Activated CD8-positive, alpha-beta T cell treated with anti-CD3 and anti-CD28 coated beads for 36 hours (primary cell): ENCODE measurements around the gene CHSY3. TPM values are rescaled to one million over a fixed set of nuclear protein-coding genes. Genes with fewer than 3 reads are reported as not detected.

ENCODE experiments used
- ATAC-seq: fragments of 200-7000 bp; cut with Tn5 transposase; one replicate; pipeline ENCODE4 v1.10.0; 2021; ENCODE audit warnings: mild to moderate bottlenecking, moderate library complexity
- CTCF ChIA-PET: fragments of 350-600 bp; sonication (Branson Sonifier 250); formaldehyde crosslinking; loops from one replicate; lab custom pipeline; 2021; ENCODE audit warnings: antibody characterized with exemption; lab: Charles Lee
- POLR2A ChIA-PET: fragments of 350-600 bp; sonication (Branson Sonifier 250); formaldehyde crosslinking; loops from one replicate; lab custom pipeline; 2021; ENCODE audit warnings: antibody characterized with exemption; lab: Charles Lee
- DNase-seq: peaks from one replicate; pipeline ENCODE4 v3.0.0-alpha.2; 2020
- H3K27ac Mint-ChIP-seq: one replicate; pipeline ENCODE4 v1.8.0; 2021; ENCODE audit warnings: mild to moderate bottlenecking, mixed read lengths
- H3K27me3 Mint-ChIP-seq: one replicate; pipeline ENCODE4 v1.8.0; 2021; ENCODE audit warnings: mixed read lengths
- H3K36me3 Mint-ChIP-seq: one replicate; pipeline ENCODE4 v1.8.0; 2021; ENCODE audit warnings: low read depth, mixed read lengths
- H3K4me1 Mint-ChIP-seq: one replicate; pipeline ENCODE4 v1.8.0; 2021; ENCODE audit warnings: low read depth, mixed read lengths
- H3K4me3 Mint-ChIP-seq: one replicate; pipeline ENCODE4 v1.8.0; 2021; ENCODE audit warnings: mild to moderate bottlenecking, moderate library complexity, mixed read lengths
- H3K9me3 Mint-ChIP-seq: one replicate; pipeline ENCODE4 v1.8.0; 2021; ENCODE audit warnings: mixed read lengths
- CTCF ChIP-seq: fragments of 200-600 bp; IDR thresholded peaks from one replicate; pipeline ENCODE4 v1.8.0; 2022; ENCODE audit warnings: antibody characterized with exemption, mild to moderate bottlenecking
- intact Hi-C: fragments of 100-400 bp; cut with micrococcal nuclease; formaldehyde crosslinking; loops from one replicate; pipeline ENCODE4 v1.10.0; 2022
- total RNA-seq, 2 experiments: library from RNA; stranded (reverse); gene quantifications; one replicate each; pipeline ENCODE4 v1.2.3, GENCODE V29; 2021

CHSY3 gene
- total RNA-seq, 2 experiments from 2014 or later: not detected

DNA sequence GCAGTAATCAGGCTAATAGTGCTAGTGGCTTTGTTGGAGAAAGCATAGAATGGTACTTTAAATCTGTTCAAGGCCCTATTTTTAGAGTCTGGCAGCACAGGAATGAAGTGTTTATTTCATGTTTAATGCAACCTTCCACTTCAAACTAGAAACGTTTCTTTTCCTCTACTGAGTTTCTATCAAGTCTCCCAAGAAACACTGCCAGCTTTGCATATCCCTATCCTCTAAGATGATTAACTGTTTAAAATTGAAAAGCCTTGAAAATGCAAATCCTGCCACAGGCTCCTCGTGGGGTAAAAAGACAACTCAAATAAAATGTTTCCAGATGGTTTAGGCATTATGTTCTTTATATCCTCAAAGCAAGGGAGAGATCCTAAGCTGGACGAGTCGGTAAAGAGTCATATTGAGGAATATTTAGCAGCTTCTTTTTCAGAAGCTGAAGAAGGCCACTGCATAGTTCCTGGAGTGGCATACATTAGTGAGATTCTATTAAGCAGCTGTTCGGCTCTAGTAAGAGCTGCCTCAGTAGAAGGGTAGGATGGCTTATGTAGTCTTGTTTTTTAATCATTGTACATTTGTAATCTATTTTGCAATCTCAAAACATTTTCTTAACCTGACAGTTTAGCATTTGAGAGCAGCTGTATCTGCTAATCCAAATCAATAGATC, 251.2 kb downstream of the CHSY3 start:
- ChIA-PET CTCF (no interaction called here), POLR2A (no interaction called here)
- TF ChIP-seq CTCF: no peak
- Mint-ChIP-seq H3K27ac (no peak overlapping the region), H3K27me3 (peaks cover 1% of the 10 kb centered on the region), H3K4me3 (no peak overlapping the region), H3K36me3 (no peaks in the 10 kb centered on the region), H3K9me3 (no peaks in the 10 kb centered on the region), H3K4me1 (no peaks in the 10 kb centered on the region)
- intact Hi-C loops: no loop called here
- ATAC-seq: no peak
- DNase-seq: no peak

GRCh38 chr5:130158036-130158435, 253.8 kb downstream of the CHSY3 start:
- H3K27ac Mint-ChIP-seq: no peak overlapping the region
- ChIA-PET CTCF (no interaction called here), POLR2A (no interaction called here)
- H3K4me1 Mint-ChIP-seq: no peaks in the 10 kb centered on the region
- no peak for ATAC-seq
- peaks cover 1% of the 10 kb centered on the region for H3K27me3 Mint-ChIP-seq
- H3K4me3 Mint-ChIP-seq: no peak overlapping the region
- no peaks in the 10 kb centered on the region for H3K36me3 Mint-ChIP-seq
- H3K9me3 Mint-ChIP-seq: no peaks in the 10 kb centered on the region
- intact Hi-C loops: no loop called here
- TF ChIP-seq CTCF: no peak
- DNase-seq: no peak

DNA sequence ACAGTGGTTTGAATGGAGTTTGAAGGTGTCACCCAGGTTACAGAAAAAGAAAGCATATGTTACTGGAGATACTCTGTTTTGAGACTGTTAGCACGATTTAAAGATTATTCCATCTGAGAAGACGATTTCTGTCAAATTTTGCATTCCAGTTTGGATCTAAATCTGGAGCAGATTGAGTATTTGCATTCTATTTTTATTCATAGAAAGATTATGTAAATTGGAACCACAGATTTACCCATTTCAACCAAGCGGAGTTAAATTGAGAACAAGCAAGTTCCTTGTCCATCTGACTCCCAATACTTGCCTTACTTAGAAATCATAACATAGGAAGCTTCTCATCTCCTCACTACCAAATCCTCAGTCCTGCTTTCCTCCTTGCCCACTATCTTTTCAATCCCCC, 255.7 kb downstream of the CHSY3 start:
- no peak for DNase-seq
- TF ChIP-seq CTCF: no peak
- no peak for ATAC-seq

DNA sequence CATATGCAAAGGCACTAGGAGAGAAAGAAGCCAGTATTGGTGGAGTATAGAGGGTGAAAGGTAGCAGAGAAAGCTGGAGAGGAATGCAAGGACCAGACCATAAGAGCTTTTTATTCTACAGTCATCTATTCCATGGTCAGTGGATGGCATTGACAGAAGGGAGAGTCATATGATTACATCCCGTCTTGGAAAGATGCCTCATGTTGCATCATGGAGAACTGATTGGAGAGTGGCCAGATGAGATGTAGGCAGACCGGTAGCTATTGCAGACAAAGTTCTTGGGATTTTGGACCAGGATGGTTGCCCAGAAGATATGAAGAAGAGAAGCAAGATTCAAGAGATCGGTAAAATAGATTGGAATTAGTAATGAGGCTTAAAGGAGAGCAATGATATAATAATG, 260.7 kb downstream of the CHSY3 start:
- intact Hi-C loops: no loop called here
- Mint-ChIP-seq H3K4me1 (no peaks in the 10 kb centered on the region), H3K27ac (no peak overlapping the region), H3K9me3 (no peaks in the 10 kb centered on the region), H3K36me3 (no peaks in the 10 kb centered on the region), H3K27me3 (peaks cover 1% of the 10 kb centered on the region), H3K4me3 (no peak overlapping the region)
- ATAC-seq (no peak), DNase-seq (no peak)
- POLR2A ChIA-PET: no interaction called here
- CTCF ChIA-PET: interaction anchor here (0.6 kb wide), 1 partner anchor 65 kb away, joined by 3 read pairs; no protein-coding TSS in a partner anchor
- no peak for TF ChIP-seq CTCF

More for the DNA sequence above, 255.7 kb downstream of the CHSY3 start:
- intact Hi-C loops: no loop called here
- Mint-ChIP-seq H3K27ac (no peak overlapping the region), H3K4me1 (no peaks in the 10 kb centered on the region), H3K9me3 (no peaks in the 10 kb centered on the region), H3K4me3 (no peak overlapping the region), H3K27me3 (peaks cover 1% of the 10 kb centered on the region), H3K36me3 (no peaks in the 10 kb centered on the region)
- CTCF ChIA-PET: no interaction called here
- POLR2A ChIA-PET: no interaction called here

- ChIA-PET POLR2A (no interaction called here), CTCF (no interaction called here)
- ATAC-seq (no peak), DNase-seq (no peak)
- Mint-ChIP-seq H3K27ac (no peak overlapping the region), H3K4me1 (no peaks in the 10 kb centered on the region), H3K36me3 (no peaks in the 10 kb centered on the region), H3K27me3 (no peaks in the 10 kb centered on the region), H3K4me3 (no peak overlapping the region), H3K9me3 (no peaks in the 10 kb centered on the region)
- TF ChIP-seq CTCF: no peak
- intact Hi-C loops: no loop called here
These were observed 262.7 kb downstream of the CHSY3 start for GRCh38 chr5:130166839-130167490.
